Measurements from ENCODE around the gene FAM193A.
"Not testable (repeated sequence)": the region's sequence is repeated elsewhere in the genome, so short reads cannot be mapped to it uniquely, and the experiment has no call there.

Gene FAM193A

GRCh38 chr4:2630556-2631273 lies 94.3 kb downstream of the FAM193A start:
- H3K36me3 ChIP-seq, result peaks cover 80% of the 10 kb centered on the region

GRCh38 chr4:2634014-2634413 lies 97.6 kb downstream of the FAM193A start:
- H3K4me1 ChIP-seq (ENCODE audit: control insufficient read depth in 1 of 2, insufficient read depth in 1 of 2, low read depth in 1 of 2, low read length in 1 of 2), result no peaks in the 10 kb centered on the region
- TF ChIP-seq CTCF (IDR thresholded peaks at IDR 0.05), result no peak
- H3K4me3 ChIP-seq (ENCODE audit: low read depth in 1 of 2, low read length in 1 of 2), result no peak overlapping the region
- no peaks in the 10 kb centered on the region for H3K9me3 ChIP-seq
- H3K36me3 ChIP-seq, result peaks cover 88% of the 10 kb centered on the region
- H3K27me3 ChIP-seq, result no peaks in the 10 kb centered on the region
- no peak overlapping the region for H3K27ac ChIP-seq

More at GRCh38 chr4:2630556-2631273, 94.3 kb downstream of the FAM193A start:
- Histone ChIP-seq H3K4me3 (ENCODE audit: low read depth in 1 of 2, low read length in 1 of 2) (no peak overlapping the region), H3K9me3 (no peaks in the 10 kb centered on the region), H3K27ac (no peak overlapping the region), H3K4me1 (ENCODE audit: control insufficient read depth in 1 of 2, insufficient read depth in 1 of 2, low read depth in 1 of 2, low read length in 1 of 2) (no peaks in the 10 kb centered on the region), H3K27me3 (no peaks in the 10 kb centered on the region)
- no peak for TF ChIP-seq CTCF (IDR thresholded peaks at IDR 0.05)

GRCh38 chr4:2636331-2636730 lies 99.9 kb downstream of the FAM193A start:
- TF ChIP-seq CTCF (IDR thresholded peaks at IDR 0.05), result no peak
- Histone ChIP-seq H3K27ac (no peak overlapping the region), H3K9me3 (no peaks in the 10 kb centered on the region), H3K36me3 (peaks cover 92% of the 10 kb centered on the region), H3K4me1 (ENCODE audit: control insufficient read depth in 1 of 2, insufficient read depth in 1 of 2, low read depth in 1 of 2, low read length in 1 of 2) (no peaks in the 10 kb centered on the region), H3K4me3 (ENCODE audit: low read depth in 1 of 2, low read length in 1 of 2) (no peak overlapping the region), H3K27me3 (no peaks in the 10 kb centered on the region)

- H3K36me3 ChIP-seq, result peaks cover 89% of the 10 kb centered on the region
Measured at GRCh38 chr4:2636994-2637393, 100.5 kb downstream of the FAM193A start.

GRCh38 chr4:2637956-2638552 lies 101.6 kb downstream of the FAM193A start:
- TF ChIP-seq CTCF (IDR thresholded peaks at IDR 0.05), result no peak
- H3K4me3 ChIP-seq (ENCODE audit: low read depth in 1 of 2, low read length in 1 of 2), result no peak overlapping the region
- no peaks in the 10 kb centered on the region for H3K9me3 ChIP-seq
- H3K27me3 ChIP-seq, result no peaks in the 10 kb centered on the region
- H3K36me3 ChIP-seq, result peaks cover 87% of the 10 kb centered on the region
- no peaks in the 10 kb centered on the region for H3K4me1 ChIP-seq (ENCODE audit: control insufficient read depth in 1 of 2, insufficient read depth in 1 of 2, low read depth in 1 of 2, low read length in 1 of 2)
- H3K27ac ChIP-seq, result no peak overlapping the region

More at GRCh38 chr4:2636994-2637393, 100.5 kb downstream of the FAM193A start:
- not testable (repeated sequence) for H3K4me3 ChIP-seq (ENCODE audit: low read depth in 1 of 2, low read length in 1 of 2); H3K9me3 ChIP-seq; H3K27me3 ChIP-seq; H3K27ac ChIP-seq; H3K4me1 ChIP-seq (ENCODE audit: control insufficient read depth in 1 of 2, insufficient read depth in 1 of 2, low read depth in 1 of 2, low read length in 1 of 2)

- Histone ChIP-seq H3K36me3 (peaks cover 87% of the 10 kb centered on the region), H3K27ac (no peak overlapping the region), H3K4me3 (ENCODE audit: low read depth in 1 of 2, low read length in 1 of 2) (no peak overlapping the region), H3K9me3 (no peaks in the 10 kb centered on the region), H3K27me3 (no peaks in the 10 kb centered on the region), H3K4me1 (ENCODE audit: control insufficient read depth in 1 of 2, insufficient read depth in 1 of 2, low read depth in 1 of 2, low read length in 1 of 2) (no peaks in the 10 kb centered on the region)
- TF ChIP-seq CTCF (IDR thresholded peaks at IDR 0.05), result no peak
Measured at GRCh38 chr4:2638730-2639129, 102.3 kb downstream of the FAM193A start.

All from neutrophil (primary cell).